HEK293 (cell line): ENCODE results near the gene MRGPRG.

Experiments used
- CTCF ChIA-PET: fragments of 350-600 bp; formaldehyde crosslinking; extraction: SDS; loops from one replicate; lab custom pipeline; 2021; ENCODE audit warnings: antibody characterized with exemption; lab: Yijun Ruan, JAX
- POLR2A ChIA-PET: fragments of 300-600 bp; formaldehyde crosslinking; extraction: SDS; loops from one replicate; lab custom pipeline; 2020; ENCODE audit warnings: antibody characterized with exemption, inconsistent platforms; lab: Yijun Ruan, JAX
- H3K27ac ChIP-seq: fragments of 200-500 bp; sonication (Bioruptor generic); 2 replicates; pipeline ENCODE4 v1.5.1; 2014; ENCODE audit warnings: low read depth, low read length, control low read depth, inconsistent platforms; ENCODE audit errors: extremely low read depth
- H3K36me3 ChIP-seq, 2 experiments: fragments of 200-500 bp in 1 of 2; sonication (Bioruptor generic) in 1 of 2; 1 replicate in 1 of 2; 2 replicates in 1 of 2; pipeline ENCODE4 v1.5.1; 2014 to 2017; ENCODE audit warnings: inconsistent platforms in 2 of 2, low read length in 2 of 2; ENCODE audit not compliant: control insufficient read depth in 2 of 2, insufficient read depth in 1 of 2
- H3K4me1 ChIP-seq: fragments of 200-500 bp; sonication (Bioruptor generic); 2 replicates; pipeline ENCODE4 v1.5.1; 2014; ENCODE audit warnings: mild to moderate bottlenecking, low read length, inconsistent platforms; ENCODE audit not compliant: control insufficient read depth, insufficient read depth
- H3K4me3 ChIP-seq: 2 replicates; pipeline ENCODE4 v1.5.1; 2011; ENCODE audit warnings: low read depth, mild to moderate bottlenecking, control low read depth, low read length, moderate library complexity
- H3K9me3 ChIP-seq: fragments of 200-500 bp; sonication (Bioruptor generic); 2 replicates; pipeline ENCODE4 v1.5.1; 2014; ENCODE audit warnings: low read depth, low read length, inconsistent platforms; ENCODE audit not compliant: control insufficient read depth, insufficient read depth
- HIC1 ChIP-seq: fragments of 450-650 bp; formaldehyde crosslinking; IDR thresholded peaks from 2 replicates; pipeline ENCODE4 v1.5.1; 2016; ENCODE audit warnings: missing biosample characterization, missing genetic modification characterization
- HOXA7 ChIP-seq: sonication (generic); formaldehyde crosslinking; IDR thresholded peaks from 2 replicates; pipeline ENCODE4 v1.8.1; 2022; ENCODE audit warnings: missing genetic modification reagents, borderline replicate concordance
- KLF10 ChIP-seq: fragments of 450-650 bp; IDR thresholded peaks from 2 replicates; pipeline ENCODE4 v1.5.1; 2018; ENCODE audit warnings: missing biosample characterization, mild to moderate bottlenecking, missing genetic modification characterization
- REPIN1 ChIP-seq: fragments of 450-650 bp; formaldehyde crosslinking; IDR thresholded peaks from 2 replicates; pipeline ENCODE4 v1.5.1; 2017; ENCODE audit warnings: missing biosample characterization, missing genetic modification characterization, low read depth
- ZBTB20 ChIP-seq: fragments of 450-650 bp; formaldehyde crosslinking; IDR thresholded peaks from 2 replicates; pipeline ENCODE4 v1.5.1; 2016; ENCODE audit warnings: missing biosample characterization, missing genetic modification characterization
- ZNF114 ChIP-seq: fragments of 450-650 bp; formaldehyde crosslinking; IDR thresholded peaks from 2 replicates; pipeline ENCODE4 v1.5.0; 2017; ENCODE audit warnings: missing biosample characterization, missing genetic modification characterization
- ZNF132 ChIP-seq: fragments of 450-650 bp; formaldehyde crosslinking; IDR thresholded peaks from 2 replicates; pipeline ENCODE4 v1.5.1; 2017; ENCODE audit warnings: missing biosample characterization, missing genetic modification characterization, borderline replicate concordance
- ZNF133 ChIP-seq: fragments of 450-650 bp; formaldehyde crosslinking; IDR thresholded peaks from 2 replicates; pipeline ENCODE4 v1.5.1; 2016; ENCODE audit warnings: missing biosample characterization, missing genetic modification characterization
- ZNF140 ChIP-seq: fragments of 450-650 bp; formaldehyde crosslinking; IDR thresholded peaks from 2 replicates; pipeline ENCODE4 v1.5.1; 2016; ENCODE audit warnings: missing biosample characterization, missing genetic modification characterization
- ZNF174 ChIP-seq: fragments of 450-650 bp; formaldehyde crosslinking; IDR thresholded peaks from 2 replicates; pipeline ENCODE4 v1.5.0; 2017; ENCODE audit warnings: missing biosample characterization, mild to moderate bottlenecking, missing genetic modification characterization
- ZNF18 ChIP-seq: fragments of 450-650 bp; formaldehyde crosslinking; IDR thresholded peaks from 2 replicates; pipeline ENCODE4 v1.5.1; 2016; ENCODE audit warnings: missing biosample characterization, missing genetic modification characterization
- ZNF350 ChIP-seq: fragments of 450-650 bp; formaldehyde crosslinking; IDR thresholded peaks from 2 replicates; pipeline ENCODE4 v1.5.0; 2017; ENCODE audit warnings: missing biosample characterization, mild to moderate bottlenecking, missing genetic modification characterization
- ZNF354C ChIP-seq: fragments of 450-650 bp; formaldehyde crosslinking; IDR thresholded peaks from 2 replicates; pipeline ENCODE4 v1.5.1; 2016; ENCODE audit warnings: missing biosample characterization, missing genetic modification characterization, low read depth, borderline replicate concordance
- ZNF394 ChIP-seq: fragments of 450-650 bp; formaldehyde crosslinking; IDR thresholded peaks from 2 replicates; pipeline ENCODE4 v1.5.1; 2016; ENCODE audit warnings: missing biosample characterization, missing genetic modification characterization, mild to moderate bottlenecking, moderate library complexity, borderline replicate concordance
- ZNF513 ChIP-seq: fragments of 450-650 bp; IDR thresholded peaks from 2 replicates; pipeline ENCODE4 v1.5.1; 2018; ENCODE audit warnings: missing biosample characterization, missing genetic modification characterization
- ZNF549 ChIP-seq: fragments of 450-650 bp; IDR thresholded peaks from 2 replicates; pipeline ENCODE4 v1.5.1; 2018; ENCODE audit warnings: missing biosample characterization, missing genetic modification characterization, mild to moderate bottlenecking, inconsistent platforms, moderate library complexity
- ZNF707 ChIP-seq: fragments of 450-650 bp; formaldehyde crosslinking; IDR thresholded peaks from 2 replicates; pipeline ENCODE4 v1.5.1; 2016; ENCODE audit warnings: missing biosample characterization, missing genetic modification characterization
- TF ChIP-seq, protein P1 (sequence below): fragments of 450-650 bp; formaldehyde crosslinking; IDR thresholded peaks from 2 replicates; pipeline ENCODE4 v1.5.1; 2016; ENCODE audit warnings: missing biosample characterization, missing genetic modification characterization

Gene MRGPRG

DNA sequence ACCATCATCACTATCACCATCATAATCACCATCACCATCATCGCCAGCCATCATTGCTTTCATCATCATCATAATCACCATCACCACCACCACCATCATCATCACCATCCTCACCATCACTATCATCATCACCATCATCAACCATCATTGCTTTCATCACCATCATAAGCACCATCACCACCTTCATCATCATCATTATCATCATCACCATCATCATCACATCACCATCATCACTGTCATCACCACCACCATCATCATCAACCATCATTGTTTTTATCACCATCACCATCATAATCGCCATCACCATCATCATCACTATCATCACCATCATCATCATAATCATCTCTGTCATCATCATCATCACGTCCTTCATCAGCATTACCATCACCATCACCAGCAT, 44.2 kb downstream of the MRGPRG start (continued):
- TF ChIP-seq HIC1 (tag by site-specific recombination) (no peak), ZNF350 (tag by site-specific recombination) (no peak), ZNF133 (tag by site-specific recombination) (no peak)

DNA sequence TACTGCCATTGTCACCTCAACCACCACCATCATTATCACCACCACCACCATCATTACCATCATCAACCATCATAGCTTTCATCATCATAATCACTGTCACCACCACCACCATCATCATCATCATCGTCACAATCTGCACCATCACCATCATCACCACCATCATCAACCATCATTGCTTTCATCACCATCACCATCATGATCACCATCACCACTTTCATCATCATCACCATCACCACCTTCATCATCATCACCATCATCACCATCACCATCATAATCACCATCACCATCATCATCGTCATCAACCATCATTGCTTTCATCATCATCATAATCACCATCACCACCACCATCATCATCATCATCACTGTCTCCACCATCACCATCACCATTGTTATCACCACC, 44.8 kb downstream of the MRGPRG start:
- Histone ChIP-seq H3K36me3 (no peaks in the 10 kb centered on the region), H3K4me1 (no peaks in the 10 kb centered on the region), H3K9me3 (no peaks in the 10 kb centered on the region), H3K4me3 (no peak overlapping the region), H3K27ac (no peak overlapping the region)
- ChIA-PET POLR2A (no interaction called here), CTCF (no interaction called here)
- peak; percentile 96 for TF ChIP-seq ZNF513 (tag by site-specific recombination)
- TF ChIP-seq ZNF707 (tag by site-specific recombination): peak; percentile 4; the same call in 1 of the 2 replicates
- TF ChIP-seq ZBTB20 (tag by site-specific recombination): no peak
- TF ChIP-seq ZNF549: no peak

- TF ChIP-seq ZNF114: no peak
- TF ChIP-seq, protein P1, sequence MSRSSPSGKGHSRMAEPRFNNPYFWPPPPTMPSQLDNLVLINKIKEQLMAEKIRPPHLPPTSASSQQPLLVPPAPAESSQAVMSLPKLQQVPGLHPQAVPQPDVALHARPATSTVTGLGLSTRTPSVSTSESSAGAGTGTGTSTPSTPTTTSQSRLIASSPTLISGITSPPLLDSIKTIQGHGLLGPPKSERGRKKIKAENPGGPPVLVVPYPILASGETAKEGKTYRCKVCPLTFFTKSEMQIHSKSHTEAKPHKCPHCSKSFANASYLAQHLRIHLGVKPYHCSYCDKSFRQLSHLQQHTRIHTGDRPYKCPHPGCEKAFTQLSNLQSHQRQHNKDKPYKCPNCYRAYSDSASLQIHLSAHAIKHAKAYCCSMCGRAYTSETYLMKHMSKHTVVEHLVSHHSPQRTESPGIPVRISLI (tag by site-specific recombination): no peak
- no peak for TF ChIP-seq ZNF18 (tag by site-specific recombination)
- no peak for TF ChIP-seq ZNF513 (tag by site-specific recombination)
- no peak for TF ChIP-seq HOXA7 (CRISPR knock-in tag)
- TF ChIP-seq ZNF140: no peak
- no peak for TF ChIP-seq KLF10
- TF ChIP-seq ZNF132 (tag by site-specific recombination): no peak
- TF ChIP-seq ZNF354C (tag by site-specific recombination): no peak
- no peak for TF ChIP-seq ZNF394
- TF ChIP-seq REPIN1 (tag by site-specific recombination): no peak
- TF ChIP-seq ZNF174 (tag by site-specific recombination): no peak
- Histone ChIP-seq H3K36me3 (no peaks in the 10 kb centered on the region), H3K9me3 (no peaks in the 10 kb centered on the region), H3K27ac (no peak overlapping the region), H3K4me1 (no peaks in the 10 kb centered on the region), H3K4me3 (no peak overlapping the region)
- CTCF ChIA-PET: no interaction called here
- POLR2A ChIA-PET: no interaction called here
Measured at GRCh38 chr11:3171931-3172560, 46.6 kb downstream of the MRGPRG start.
